ENCODE results near the gene PTPRD. TPM values are rescaled to one million over a fixed set of nuclear protein-coding genes. Genes with fewer than 3 reads are reported as not detected.
"Not testable (repeated sequence)": the region's sequence is repeated elsewhere in the genome, so short reads cannot be mapped to it uniquely, and the experiment has no call there.

The PTPRD gene
- total RNA-seq, 1 donor: 11.5 TPM

- DNase-seq (ENCODE audit: low read depth): no peak
- no peak overlapping the region for H3K4me3 ChIP-seq (ENCODE audit: low read depth, low read length)
- no peak for TF ChIP-seq CTCF (IDR thresholded peaks at IDR 0.05; ENCODE audit: insufficient read depth, low read length)
Measured at GRCh38 chr9:8955315-8955714, 1657.5 kb downstream of the PTPRD start.

- H3K4me3 ChIP-seq (ENCODE audit: low read depth, low read length): no peak overlapping the region
- TF ChIP-seq CTCF (IDR thresholded peaks at IDR 0.05; ENCODE audit: insufficient read depth, low read length): no peak
- DNase-seq (ENCODE audit: low read depth): no peak
Measured at GRCh38 chr9:8946461-8946860, 1666.3 kb downstream of the PTPRD start.

DNA sequence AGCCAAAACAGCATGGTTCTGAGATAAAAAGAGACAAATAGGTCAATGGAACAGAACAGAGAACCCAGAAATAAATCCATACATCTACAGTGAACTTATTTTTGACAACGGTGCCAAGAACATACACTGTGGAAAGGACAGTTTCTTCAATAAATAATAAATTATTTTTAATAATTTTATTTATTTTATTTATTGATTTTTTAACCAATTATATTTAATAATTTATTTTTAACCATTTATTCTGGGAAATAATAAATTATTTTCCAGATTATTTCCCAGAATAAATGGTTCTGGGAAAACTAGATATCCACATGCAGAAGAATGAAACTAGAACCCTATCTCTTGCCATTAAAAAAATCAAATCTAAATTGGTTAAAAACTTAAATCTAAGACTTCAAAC, 1669.4 kb downstream of the PTPRD start:
- no peak for TF ChIP-seq CTCF (IDR thresholded peaks at IDR 0.05; ENCODE audit: insufficient read depth, low read length)
- DNase-seq (ENCODE audit: low read depth): no peak
- no peak overlapping the region for H3K4me3 ChIP-seq (ENCODE audit: low read depth, low read length)

GRCh38 chr9:8940650-8941049, 1672.2 kb downstream of the PTPRD start:
- no peak for TF ChIP-seq CTCF (IDR thresholded peaks at IDR 0.05; ENCODE audit: insufficient read depth, low read length)
- no peak overlapping the region for H3K4me3 ChIP-seq (ENCODE audit: low read depth, low read length)

GRCh38 chr9:8926461-8926860, 1686.3 kb downstream of the PTPRD start:
- no peak for TF ChIP-seq CTCF (IDR thresholded peaks at IDR 0.05; ENCODE audit: insufficient read depth, low read length)
- no peak overlapping the region for H3K4me3 ChIP-seq (ENCODE audit: low read depth, low read length)
- no peak for DNase-seq (ENCODE audit: low read depth)

More at GRCh38 chr9:8940650-8941049, 1672.2 kb downstream of the PTPRD start:
- DNase-seq (ENCODE audit: low read depth): no peak

GRCh38 chr9:8924562-8924961, 1688.2 kb downstream of the PTPRD start:
- no peak for DNase-seq (ENCODE audit: low read depth)

GRCh38 chr9:8920478-8921183, 1692.2 kb downstream of the PTPRD start:
- H3K4me3 ChIP-seq (ENCODE audit: low read depth, low read length); DNase-seq (ENCODE audit: low read depth): not testable (repeated sequence)

More at GRCh38 chr9:8924562-8924961, 1688.2 kb downstream of the PTPRD start:
- no peak for TF ChIP-seq CTCF (IDR thresholded peaks at IDR 0.05; ENCODE audit: insufficient read depth, low read length)
- no peak overlapping the region for H3K4me3 ChIP-seq (ENCODE audit: low read depth, low read length)
